GM20431 (cell line): Measurements from ENCODE around the gene GLP1R.

Experiments used
- in situ Hi-C: fragments of 300-500 bp; cut with MseI, MboI; formaldehyde crosslinking; loops from one replicate; pipeline ENCODE4 v1.15.0; 2020; ENCODE audit warnings: low sequenced_read_pairs; ENCODE audit not compliant: unreplicated experiment

The GLP1R gene

DNA sequence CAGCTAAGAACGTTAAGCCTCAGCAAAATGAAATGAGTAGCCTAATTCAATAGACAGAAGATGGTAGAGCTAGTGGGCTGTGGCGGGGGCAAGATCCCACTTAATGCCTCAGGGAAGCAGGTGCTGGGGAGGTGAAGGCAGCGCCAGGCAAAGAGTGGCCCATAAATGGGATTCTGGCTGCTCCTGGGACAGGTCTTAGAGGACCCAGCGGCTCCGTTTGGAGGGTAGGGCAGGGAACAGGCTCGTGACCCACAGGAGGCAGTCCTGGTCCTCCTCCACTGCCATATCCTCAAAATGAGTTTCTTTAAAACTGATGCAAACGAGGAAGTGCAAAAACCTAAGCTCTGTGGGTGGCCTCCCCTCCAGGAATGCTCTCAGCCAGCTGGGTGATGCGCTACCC, 33.7 kb downstream of the GLP1R start:
- in situ Hi-C loops, result no loop called here

DNA sequence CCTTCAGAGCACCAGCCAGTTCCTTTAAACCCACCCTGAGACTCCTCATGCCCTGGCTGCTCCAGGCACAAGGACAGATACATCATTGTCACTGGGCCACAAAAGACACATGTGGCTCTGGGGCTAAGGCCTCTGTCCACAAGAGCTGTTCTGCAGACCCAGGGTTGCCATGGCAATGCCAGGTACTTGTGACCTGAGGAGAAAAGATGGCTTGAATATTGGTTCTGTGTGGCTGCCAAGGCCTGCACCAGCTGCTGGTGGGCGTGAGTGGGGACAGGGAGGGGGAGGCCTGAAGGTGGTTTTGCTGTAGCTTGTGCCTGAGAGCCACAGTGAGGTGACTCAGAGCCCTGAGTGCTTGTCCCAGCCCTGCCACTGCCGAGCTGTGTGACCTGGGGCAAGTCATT, 34.7 kb downstream of the GLP1R start:
- in situ Hi-C loops, result no loop called here

GRCh38 chr6:39084506-39084905, 35.9 kb downstream of the GLP1R start:
- in situ Hi-C loops, result no loop called here

DNA sequence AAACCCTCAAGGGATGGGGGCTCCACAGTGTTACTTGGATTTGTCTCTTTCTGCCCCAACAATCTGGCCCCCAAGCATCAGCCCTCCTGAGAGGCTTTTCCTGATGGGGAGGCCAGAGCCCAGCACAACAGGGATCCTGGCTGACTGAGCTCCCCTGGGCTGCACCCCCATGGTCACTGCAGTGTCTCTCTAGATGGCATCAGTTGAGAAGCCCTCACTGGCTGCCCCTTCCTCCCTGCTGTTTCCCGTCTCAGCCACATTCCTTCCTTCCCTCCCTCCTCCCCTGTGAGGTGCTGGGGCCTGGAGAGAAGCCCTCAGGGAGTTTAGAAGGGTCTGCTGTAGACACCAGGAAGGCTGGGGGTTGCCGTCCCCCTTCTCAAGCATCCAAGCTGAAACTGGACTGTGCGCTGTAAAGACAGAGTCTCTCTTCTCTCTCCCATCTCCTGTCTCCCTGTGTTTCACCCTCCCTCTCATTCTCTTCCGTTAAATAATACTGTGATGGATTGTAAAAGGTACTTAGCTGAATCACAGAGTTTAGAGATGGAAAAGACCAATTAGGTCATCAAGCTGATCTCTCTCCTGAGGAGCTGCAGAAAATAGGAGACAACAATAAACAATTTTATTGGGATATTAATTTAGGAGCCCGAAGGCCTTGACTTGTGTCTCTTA, 36.7 kb downstream of the GLP1R start:
- in situ Hi-C loops, result no loop called here

DNA sequence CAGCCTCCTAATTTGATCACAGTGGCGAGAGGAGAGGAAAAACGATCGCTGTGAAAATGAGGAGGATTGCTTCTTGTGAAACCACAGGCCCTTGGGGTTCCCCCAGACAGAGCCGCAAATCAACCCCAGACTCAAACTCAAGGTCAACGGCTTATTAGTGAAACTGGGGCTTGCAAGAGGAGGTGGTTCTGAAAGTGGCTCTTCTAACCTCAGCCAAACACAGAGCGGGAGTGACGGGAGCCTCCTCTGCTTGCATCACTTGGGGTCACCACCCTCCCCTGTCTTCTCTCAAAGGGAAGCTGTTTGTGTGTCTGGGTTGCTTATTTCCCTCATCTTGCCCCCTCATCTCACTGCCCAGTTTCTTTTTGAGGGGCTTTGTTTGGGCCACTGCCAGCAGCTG, 37.7 kb downstream of the GLP1R start:
- in situ Hi-C loops, result no loop called here

DNA sequence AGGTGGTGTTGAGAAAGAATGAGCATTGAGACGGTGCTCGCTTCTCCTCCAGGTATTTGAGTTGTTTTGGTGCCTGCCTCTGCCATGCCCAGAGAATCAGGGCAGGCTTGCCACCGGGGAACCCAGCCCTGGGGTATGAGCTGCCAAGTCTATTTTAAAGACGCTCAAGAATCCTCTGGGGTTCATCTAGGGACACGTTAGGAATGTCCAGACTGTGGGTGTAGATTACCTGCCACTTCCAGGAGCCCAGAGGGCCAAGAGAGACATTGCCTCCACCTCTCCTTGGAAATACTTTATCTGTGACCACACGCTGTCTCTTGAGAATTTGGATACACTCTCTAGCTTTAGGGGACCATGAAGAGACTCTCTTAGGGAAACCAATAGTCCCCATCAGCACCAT, 38.1 kb downstream of the GLP1R start:
- in situ Hi-C loops, result no loop called here

- in situ Hi-C loops, result no loop called here
These were observed 38.6 kb downstream of the GLP1R start for GRCh38 chr6:39087197-39087596.

- in situ Hi-C loops, result no loop called here
These were observed 39.8 kb downstream of the GLP1R start for GRCh38 chr6:39088331-39088730.

- in situ Hi-C loops, result no loop called here
These were observed 41.5 kb downstream of the GLP1R start for GRCh38 chr6:39090036-39090435.

GRCh38 chr6:39091220-39091619, 42.6 kb downstream of the GLP1R start:
- in situ Hi-C loops, result no loop called here

- in situ Hi-C loops, result no loop called here
These were observed 43.5 kb downstream of the GLP1R start for GRCh38 chr6:39092124-39092523.

DNA sequence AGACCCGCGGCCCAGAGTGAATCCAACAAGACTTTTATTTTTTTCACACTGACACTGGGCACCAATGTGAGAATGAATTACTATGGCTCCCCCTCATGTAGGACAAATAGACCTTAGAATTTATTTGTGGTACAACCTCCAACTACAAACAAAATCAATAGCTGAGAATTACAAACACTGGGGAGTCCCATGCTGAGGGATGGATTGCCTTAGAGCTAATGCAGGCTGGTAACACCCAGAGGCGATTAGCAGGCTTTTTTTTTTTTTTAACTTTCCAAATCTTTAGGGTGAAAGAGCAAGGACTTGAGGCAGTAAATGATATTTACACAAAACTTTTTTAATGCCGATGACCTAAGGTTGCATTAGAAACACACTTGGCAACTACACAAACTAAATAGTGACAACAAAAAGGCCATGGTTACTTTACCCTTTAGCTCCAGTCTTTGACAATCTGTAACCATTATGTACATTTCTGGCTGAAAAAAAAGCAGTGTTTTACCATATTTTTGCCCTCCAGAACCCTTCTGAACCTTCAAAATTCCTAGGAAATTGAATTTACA, 44.6 kb downstream of the GLP1R start:
- in situ Hi-C loops, result no loop called here

DNA sequence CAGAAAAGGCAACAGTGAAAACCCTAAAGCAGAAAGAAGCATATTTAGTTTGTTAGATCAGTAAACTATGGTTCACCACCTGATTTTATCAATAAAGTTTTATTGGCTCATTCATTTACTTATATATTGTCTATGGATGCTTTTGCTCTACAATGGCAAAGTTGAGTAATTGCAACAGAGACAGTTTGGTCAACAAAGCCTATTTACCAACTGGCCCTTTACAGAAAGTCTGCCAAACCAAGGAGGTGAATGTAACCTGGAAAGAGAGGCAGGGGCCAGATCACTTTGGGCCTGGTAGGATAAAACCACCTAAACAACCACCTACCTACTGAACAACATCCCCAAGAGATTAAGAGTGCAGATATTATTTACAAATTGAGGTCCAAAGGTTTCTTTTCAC, 47.0 kb downstream of the GLP1R start:
- in situ Hi-C loops, result no loop called here

DNA sequence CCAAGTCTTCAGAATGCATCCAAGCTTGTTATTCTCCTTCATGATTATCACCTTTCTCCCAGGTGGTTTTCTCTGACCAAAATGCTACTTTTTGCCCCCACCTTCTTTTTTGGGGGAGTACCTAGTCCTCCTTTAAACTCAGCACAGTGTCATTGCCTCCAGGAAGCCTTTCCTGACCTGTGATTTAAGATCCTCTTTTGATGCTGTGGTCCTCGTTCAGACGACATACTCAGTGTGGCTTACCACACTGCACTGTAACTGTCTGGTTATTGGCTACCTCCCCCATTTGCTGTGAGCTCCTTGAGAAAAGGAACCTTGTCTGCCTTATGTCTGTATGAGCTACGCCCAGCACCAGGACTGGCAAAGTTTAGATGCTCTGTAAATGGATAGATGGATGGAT, 51.8 kb downstream of the GLP1R start:
- in situ Hi-C loops, result no loop called here

- in situ Hi-C loops, result no loop called here
These were observed 53.7 kb downstream of the GLP1R start for GRCh38 chr6:39102071-39102820.

DNA sequence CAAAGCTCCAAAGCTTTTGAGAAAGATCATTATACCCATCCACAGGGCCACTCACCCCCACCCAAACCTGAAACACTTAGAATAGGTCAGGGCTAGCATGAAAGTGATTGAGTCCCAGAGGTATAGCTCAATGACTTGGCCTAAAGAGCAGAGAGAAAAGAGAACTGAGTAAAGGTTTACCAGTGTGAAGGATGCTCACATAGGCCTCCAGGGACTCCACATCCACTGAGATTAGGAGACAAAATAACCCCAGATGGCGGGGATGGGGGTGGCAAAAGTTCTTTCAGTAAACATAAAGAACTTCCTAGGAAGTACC, 54.2 kb downstream of the GLP1R start:
- in situ Hi-C loops, result no loop called here

DNA sequence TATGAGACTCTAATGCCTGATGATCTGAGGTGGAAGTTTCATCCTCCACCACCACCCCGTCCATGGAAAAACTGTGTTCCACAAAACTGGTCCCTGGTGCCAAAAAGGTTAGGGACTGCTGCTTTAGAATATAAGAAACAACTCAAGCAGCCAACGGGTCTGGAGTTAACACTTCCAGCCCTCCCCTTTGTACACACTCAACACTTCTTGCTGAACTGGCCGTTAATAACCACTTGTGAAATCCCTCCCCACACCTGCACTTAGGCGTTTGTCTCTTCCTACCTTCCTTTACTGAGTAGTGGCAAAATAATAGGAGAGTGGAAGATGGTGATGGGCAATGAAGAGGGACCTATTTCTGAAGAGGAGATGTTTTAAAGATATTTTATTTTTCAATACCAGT, 55.9 kb downstream of the GLP1R start:
- in situ Hi-C loops, result no loop called here

GRCh38 chr6:39107034-39107433, 58.5 kb downstream of the GLP1R start:
- in situ Hi-C loops, result no loop called here

- in situ Hi-C loops, result no loop called here
These were observed 59.1 kb downstream of the GLP1R start for GRCh38 chr6:39107641-39108040.

- in situ Hi-C loops, result no loop called here
These were observed 59.7 kb downstream of the GLP1R start for GRCh38 chr6:39108041-39108839.

DNA sequence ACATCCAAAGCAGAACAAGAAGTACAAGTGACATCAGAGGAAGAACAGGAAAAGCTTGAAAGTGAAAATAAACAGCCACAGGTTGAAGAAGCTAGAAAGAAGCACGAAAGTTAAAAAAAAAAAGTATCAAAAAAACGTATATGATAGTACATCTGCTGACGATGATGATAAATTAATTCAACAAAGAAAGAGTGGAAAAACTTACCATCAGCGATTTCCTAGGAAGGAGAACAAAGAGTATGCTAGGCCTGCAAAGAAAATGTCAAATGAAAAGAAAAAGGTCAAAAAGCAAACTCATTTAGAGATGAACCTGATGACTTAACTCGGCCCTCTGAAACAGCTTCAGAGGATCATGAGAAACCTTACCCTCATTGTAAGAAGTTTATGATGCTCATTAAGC, 62.7 kb downstream of the GLP1R start:
- in situ Hi-C loops, result no loop called here
